SK-N-MC (cell line): ENCODE results near the gene PCDHGB4.
"Not testable (repeated sequence)": the region's sequence is repeated elsewhere in the genome, so short reads cannot be mapped to it uniquely, and the experiment has no call there.

Experiments used
- DNase-seq: peaks from one replicate; pipeline ENCODE4 v3.0.0-alpha.2; 2011; ENCODE audit warnings: low read depth, low spot score
- H3K27ac ChIP-seq: fragments of 200-600 bp; sonication (generic); 2 replicates; pipeline ENCODE4 v1.5.1; 2016; ENCODE audit warnings: mixed run types
- H3K36me3 ChIP-seq: fragments of 200-600 bp; sonication (generic); 2 replicates; pipeline ENCODE4 v1.6.1; 2017; ENCODE audit warnings: antibody characterized with exemption, low read length, mixed read lengths; ENCODE audit not compliant: insufficient read depth
- H3K4me3 ChIP-seq: fragments of 200-600 bp; sonication (generic); 2 replicates; pipeline ENCODE4 v1.5.1; 2016
- H3K9ac ChIP-seq: fragments of 200-600 bp; sonication (generic); 2 replicates; pipeline ENCODE4 v1.8.0; 2017; ENCODE audit warnings: mixed run types, mixed read lengths; ENCODE audit not compliant: insufficient read length
- H3K9me3 ChIP-seq: fragments of 200-600 bp; sonication (generic); 2 replicates; pipeline ENCODE4 v1.6.1; 2017; ENCODE audit warnings: low read depth, mild to moderate bottlenecking, antibody characterized with exemption, low read length, moderate library complexity, mixed read lengths
- EZH2 ChIP-seq: fragments of 200-600 bp; sonication (generic); IDR thresholded peaks from one replicate; pipeline ENCODE4 v1.6.1; 2017; ENCODE audit warnings: antibody characterized with exemption
- FOXP2 ChIP-seq: optimal IDR thresholded peaks from 2 replicates; pipeline ENCODE3; 2011; ENCODE audit warnings: mild to moderate bottlenecking, moderate library complexity; ENCODE audit not compliant: insufficient read depth; ENCODE audit errors: extremely low read length, control extremely low read depth
- POLR2AphosphoS5 ChIP-seq: IDR thresholded peaks from 2 replicates; pipeline ENCODE4 v1.6.1; 2012; ENCODE audit warnings: mild to moderate bottlenecking, low read depth, low read length, borderline replicate concordance

Gene PCDHGB4

GRCh38 chr5:141421489-141421855 is 34.0 kb downstream of the PCDHGB4 start:
- H3K9ac ChIP-seq = peak overlapping the region; percentile 63
- peak overlapping the region; percentile 76 for H3K4me3 ChIP-seq
- H3K9me3 ChIP-seq = no peaks in the 10 kb centered on the region; the same call in 1 of the 2 replicates
- TF ChIP-seq EZH2 (no peak), FOXP2 (no peak), POLR2AphosphoS5 (no peak)
- H3K27ac ChIP-seq = 0 out of 2 replicates have a peak overlapping the region, but pooled peaks have one; percentile 19
- no peak for DNase-seq
- peaks cover 6% of the 10 kb centered on the region; the same call in 1 of the 2 replicates for H3K36me3 ChIP-seq

GRCh38 chr5:141422742-141423291 is 35.3 kb downstream of the PCDHGB4 start:
- DNase-seq = no peak
- Histone ChIP-seq H3K27ac (no peak overlapping the region), H3K4me3 (no peak overlapping the region), H3K9me3 (no peaks in the 10 kb centered on the region; the same call in 1 of the 2 replicates), H3K9ac (no peak overlapping the region), H3K36me3 (peaks cover 12% of the 10 kb centered on the region)
- TF ChIP-seq POLR2AphosphoS5 (no peak), EZH2 (no peak), FOXP2 (no peak)

- Histone ChIP-seq H3K36me3 (peaks cover 25% of the 10 kb centered on the region), H3K9me3 (no peaks in the 10 kb centered on the region)
These were observed 40.4 kb downstream of the PCDHGB4 start for GRCh38 chr5:141427783-141428426.

DNA sequence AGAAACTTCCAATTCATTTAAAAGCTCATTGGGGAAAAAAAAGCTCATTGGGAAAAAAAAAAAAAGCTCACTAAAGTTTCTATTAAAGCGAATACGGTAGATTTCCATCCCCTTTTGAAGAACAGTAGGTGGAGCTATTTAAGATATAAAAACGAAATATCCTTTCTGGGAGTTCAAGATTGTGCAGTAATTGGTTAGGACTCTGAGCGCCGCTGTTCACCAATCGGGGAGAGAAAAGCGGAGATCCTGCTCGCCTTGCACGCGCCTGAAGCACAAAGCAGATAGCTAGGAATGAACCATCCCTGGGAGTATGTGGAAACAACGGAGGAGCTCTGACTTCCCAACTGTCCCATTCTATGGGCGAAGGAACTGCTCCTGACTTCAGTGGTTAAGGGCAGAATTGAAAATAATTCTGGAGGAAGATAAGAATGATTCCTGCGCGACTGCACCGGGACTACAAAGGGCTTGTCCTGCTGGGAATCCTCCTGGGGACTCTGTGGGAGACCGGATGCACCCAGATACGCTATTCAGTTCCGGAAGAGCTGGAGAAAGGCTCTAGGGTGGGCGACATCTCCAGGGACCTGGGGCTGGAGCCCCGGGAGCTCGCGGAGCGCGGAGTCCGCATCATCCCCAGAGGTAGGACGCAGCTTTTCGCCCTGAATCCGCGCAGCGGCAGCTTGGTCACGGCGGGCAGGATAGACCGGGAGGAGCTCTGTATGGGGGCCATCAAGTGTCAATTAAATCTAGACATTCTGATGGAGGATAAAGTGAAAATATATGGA is 43.0 kb downstream of the PCDHGB4 start, which contains the start of gene PCDHGA12:
Gene PCDHGA12 (plus strand): TSS at position 176 of the 782 bp plus-strand sequence. CDS start 253 bp downstream, at position 429.
- no peak for DNase-seq
- Histone ChIP-seq H3K27ac (no peak within 1 kb of the TSS), H3K36me3 (peaks cover 19% of the 10 kb centered on the region; the same call in 1 of the 2 replicates), H3K9ac (no peak within 1 kb of the TSS), H3K4me3 (no peak within 1 kb of the TSS), H3K9me3 (no peaks in the 10 kb centered on the region)
- TF ChIP-seq POLR2AphosphoS5 (no peak), FOXP2 (no peak), EZH2 (no peak)

More at GRCh38 chr5:141427783-141428426, 40.4 kb downstream of the PCDHGB4 start:
- DNase-seq = no peak
- Histone ChIP-seq H3K9ac (no peak overlapping the region), H3K4me3 (no peak overlapping the region), H3K27ac (no peak overlapping the region)
- TF ChIP-seq EZH2 = no peak

DNA sequence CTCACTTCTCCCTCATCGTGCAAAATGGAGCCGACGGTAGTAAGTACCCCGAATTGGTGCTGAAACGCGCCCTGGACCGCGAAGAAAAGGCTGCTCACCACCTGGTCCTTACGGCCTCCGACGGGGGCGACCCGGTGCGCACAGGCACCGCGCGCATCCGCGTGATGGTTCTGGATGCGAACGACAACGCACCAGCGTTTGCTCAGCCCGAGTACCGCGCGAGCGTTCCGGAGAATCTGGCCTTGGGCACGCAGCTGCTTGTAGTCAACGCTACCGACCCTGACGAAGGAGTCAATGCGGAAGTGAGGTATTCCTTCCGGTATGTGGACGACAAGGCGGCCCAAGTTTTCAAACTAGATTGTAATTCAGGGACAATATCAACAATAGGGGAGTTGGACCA is 43.8 kb downstream of the PCDHGB4 start:
- H3K9ac ChIP-seq = no peak overlapping the region
- H3K4me3 ChIP-seq = no peak overlapping the region
- no peak for DNase-seq
- H3K9me3 ChIP-seq = no peaks in the 10 kb centered on the region
- TF ChIP-seq EZH2 (no peak), POLR2AphosphoS5 (no peak), FOXP2 (no peak)
- no peak overlapping the region for H3K27ac ChIP-seq
- peaks cover 19% of the 10 kb centered on the region; the same call in 1 of the 2 replicates for H3K36me3 ChIP-seq

GRCh38 chr5:141432308-141432707 is 44.8 kb downstream of the PCDHGB4 start:
- not testable (repeated sequence) for H3K9ac ChIP-seq, H3K27ac ChIP-seq, H3K4me3 ChIP-seq, H3K9me3 ChIP-seq, DNase-seq
- peaks cover 14% of the 10 kb centered on the region; the same call in 1 of the 2 replicates for H3K36me3 ChIP-seq

DNA sequence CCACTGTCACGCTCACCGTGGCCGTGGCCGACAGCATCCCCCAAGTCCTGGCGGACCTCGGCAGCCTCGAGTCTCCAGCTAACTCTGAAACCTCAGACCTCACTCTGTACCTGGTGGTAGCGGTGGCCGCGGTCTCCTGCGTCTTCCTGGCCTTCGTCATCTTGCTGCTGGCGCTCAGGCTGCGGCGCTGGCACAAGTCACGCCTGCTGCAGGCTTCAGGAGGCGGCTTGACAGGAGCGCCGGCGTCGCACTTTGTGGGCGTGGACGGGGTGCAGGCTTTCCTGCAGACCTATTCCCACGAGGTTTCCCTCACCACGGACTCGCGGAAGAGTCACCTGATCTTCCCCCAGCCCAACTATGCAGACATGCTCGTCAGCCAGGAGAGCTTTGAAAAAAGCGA is 45.2 kb downstream of the PCDHGB4 start:
- DNase-seq, H3K27ac ChIP-seq, H3K4me3 ChIP-seq, H3K9ac ChIP-seq, H3K9me3 ChIP-seq: not testable (repeated sequence)
- peaks cover 14% of the 10 kb centered on the region; the same call in 1 of the 2 replicates for H3K36me3 ChIP-seq

DNA sequence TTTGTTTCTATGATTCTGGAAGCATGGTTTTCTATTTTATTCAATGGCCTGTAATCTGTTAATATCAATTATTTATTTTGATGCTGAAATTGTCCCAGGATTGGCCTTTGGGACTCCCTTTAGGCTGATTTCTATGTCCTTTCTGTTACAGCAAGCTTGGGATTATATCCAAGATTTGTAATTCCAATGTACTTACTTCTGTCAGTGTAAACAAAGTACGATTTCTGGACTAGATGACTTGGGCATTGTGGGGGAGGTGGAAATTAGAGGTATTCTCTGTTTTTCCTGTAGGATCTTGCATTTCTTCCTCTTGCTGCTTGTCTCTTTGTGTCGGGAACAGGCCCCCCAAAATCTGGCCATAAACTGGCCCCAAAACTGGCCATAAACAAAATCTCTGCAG is 46.5 kb downstream of the PCDHGB4 start:
- H3K36me3 ChIP-seq = peaks cover 7% of the 10 kb centered on the region; the same call in 1 of the 2 replicates
- no peak overlapping the region for H3K27ac ChIP-seq
- H3K9me3 ChIP-seq = no peaks in the 10 kb centered on the region
- H3K9ac ChIP-seq = no peak overlapping the region
- TF ChIP-seq FOXP2 = no peak
- TF ChIP-seq POLR2AphosphoS5 = no peak
- DNase-seq = no peak
- H3K4me3 ChIP-seq = no peak overlapping the region

DNA sequence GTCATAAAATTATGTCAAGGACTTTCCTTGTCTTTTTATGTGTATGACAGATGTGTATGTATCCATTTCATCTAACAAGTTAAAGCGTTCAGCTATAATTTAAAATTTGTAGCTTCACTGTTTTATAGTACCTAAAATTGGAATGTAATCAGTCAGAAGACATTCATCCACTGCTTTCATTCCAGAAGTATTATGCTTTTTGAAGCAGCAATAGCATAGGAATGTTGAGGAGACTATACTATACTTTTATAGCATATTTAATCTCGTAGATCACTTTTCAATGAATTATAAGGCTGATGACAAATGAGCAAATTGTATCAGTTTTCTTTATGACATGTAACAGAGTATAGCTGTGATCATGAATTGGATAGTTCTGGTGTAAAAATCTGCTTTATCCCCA is 49.7 kb downstream of the PCDHGB4 start:
- H3K27ac ChIP-seq = no peak overlapping the region
- H3K4me3 ChIP-seq = no peak overlapping the region
- no peak overlapping the region for H3K9ac ChIP-seq
- no peak for DNase-seq
- H3K9me3 ChIP-seq = no peaks in the 10 kb centered on the region
- TF ChIP-seq EZH2 (no peak), POLR2AphosphoS5 (no peak), FOXP2 (no peak)
- H3K36me3 ChIP-seq = no peaks in the 10 kb centered on the region
